Endodermal cell (in vitro differentiated cells): ENCODE data around the gene PRRX2. TPM values are rescaled to one million over a fixed set of nuclear protein-coding genes. Genes with fewer than 3 reads are reported as not detected.
A peak's percentile ranks its signal among the peaks of the same experiment; 100 is the strongest.
"Not testable (repeated sequence)": the region's sequence is repeated elsewhere in the genome, so short reads cannot be mapped to it uniquely, and the experiment has no call there.

Experiments
- DNase-seq: peaks from one replicate; pipeline ENCODE4 v3.0.0-alpha.2; 2017
- H3K27ac ChIP-seq: 2 replicates; pipeline ENCODE4 v1.5.1; 2013; ENCODE audit warnings: mild to moderate bottlenecking, low read depth, low read length, moderate library complexity
- H3K27me3 ChIP-seq: 2 replicates; pipeline ENCODE4 v1.6.1; 2013; ENCODE audit warnings: mild to moderate bottlenecking, low read length, moderate library complexity; ENCODE audit not compliant: insufficient read depth, control insufficient read depth, poor library complexity, severe bottlenecking
- H3K36me3 ChIP-seq: 2 replicates; pipeline ENCODE4 v1.7.0; 2013; ENCODE audit warnings: mild to moderate bottlenecking, low read length, moderate library complexity; ENCODE audit not compliant: control insufficient read depth, insufficient read depth
- H3K4me1 ChIP-seq: one replicate; pipeline ENCODE4 v1.7.0; 2013; ENCODE audit warnings: low read length; ENCODE audit not compliant: control insufficient read depth, insufficient read depth
- H3K4me3 ChIP-seq: 2 replicates; pipeline ENCODE4 v1.5.1; 2013; ENCODE audit warnings: mild to moderate bottlenecking, low read length, moderate library complexity
- H3K9ac ChIP-seq: 2 replicates; pipeline ENCODE4 v1.6.1; 2013; ENCODE audit warnings: mild to moderate bottlenecking, low read length, moderate library complexity; ENCODE audit not compliant: poor library complexity, severe bottlenecking; ENCODE audit errors: extremely low read depth
- H3K9me3 ChIP-seq: 2 replicates; pipeline ENCODE4 v1.6.1; 2013; ENCODE audit warnings: mild to moderate bottlenecking, low read length, moderate library complexity; ENCODE audit not compliant: control insufficient read depth
- H3K27ac Mint-ChIP-seq: 2 replicates; pipeline ENCODE4 v1.8.0; 2020; ENCODE audit warnings: mixed read lengths
- H3K27me3 Mint-ChIP-seq: 2 replicates; pipeline ENCODE4 v1.8.0; 2021; ENCODE audit warnings: mild to moderate bottlenecking, mixed read lengths; ENCODE audit not compliant: insufficient read depth
- H3K36me3 Mint-ChIP-seq: 2 replicates; pipeline ENCODE4 v1.8.0; 2020; ENCODE audit warnings: low read depth, mixed read lengths
- H3K4me1 Mint-ChIP-seq: 2 replicates; pipeline ENCODE4 v1.8.0; 2020; ENCODE audit warnings: mixed read lengths
- H3K4me3 Mint-ChIP-seq: 2 replicates; pipeline ENCODE4 v1.8.0; 2020; ENCODE audit warnings: mild to moderate bottlenecking, moderate library complexity, mixed read lengths
- H3K9me3 Mint-ChIP-seq: 2 replicates; pipeline ENCODE4 v1.8.0; 2020; ENCODE audit warnings: mild to moderate bottlenecking, mixed read lengths
- WGBS, 2 experiments: methylation state at CpG; one replicate each; pipeline versions ENCODE4 v1.1.5 to v1.1.7; 2013; ENCODE audit warnings: missing lambda C conversion rate in 2 of 2, mixed read lengths in 1 of 2; ENCODE audit not compliant: insufficient coverage in 1 of 2, insufficient read length in 1 of 2; 5-methylcytosine and 5-hydroxymethylcytosine counted together
- total RNA-seq, 2 donors: library from RNA; stranded (reverse); fragmentation: NEBNext Ultra II Directional in 1 of 2; extraction: Animal tissue kit (Norgen Biotek cat#: 25700) in 1 of 2; gene quantifications; 2 replicates in 1 of 2; 3 replicates in 1 of 2; pipeline ENCODE4 v1.2.1, GENCODE V29; 2021
- TF ChIP-seq, protein P1 (sequence below): fragments of 200-600 bp; sonication (generic); conservative IDR thresholded peaks from 2 replicates; pipeline ENCODE4 v1.5.0; 2021; ENCODE audit warnings: antibody characterized with exemption, mild to moderate bottlenecking

PRRX2 gene
- total RNA-seq, 2 donors from 2014 or later: 1.0 to 3.8 TPM

DNA sequence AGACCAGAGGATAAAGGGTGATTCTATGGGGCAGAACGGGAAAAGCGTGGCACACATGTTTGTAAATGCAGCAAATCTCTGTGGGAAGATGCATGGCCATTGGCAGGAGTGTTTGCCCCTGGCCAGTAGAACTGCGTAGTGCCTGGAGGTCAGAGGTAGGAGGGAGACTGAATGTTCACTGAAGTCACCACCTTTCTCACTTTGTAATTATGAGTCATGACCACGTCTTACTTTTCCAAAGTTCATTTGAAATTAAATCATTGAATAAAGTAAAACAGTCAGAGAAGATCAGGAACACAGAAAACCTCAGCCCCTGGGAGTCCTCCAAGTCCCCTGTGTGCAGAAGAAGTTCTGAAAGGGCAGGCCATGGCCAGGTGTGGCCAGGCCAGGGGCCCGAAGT is 82.8 kb downstream of the PRRX2 start:
- Histone ChIP-seq H3K4me1 (no peaks in the 10 kb centered on the region), H3K27ac (no peak overlapping the region), H3K4me3 (no peak overlapping the region), H3K9me3 (no peaks in the 10 kb centered on the region), H3K36me3 (no peaks in the 10 kb centered on the region), H3K27me3 (no peaks in the 10 kb centered on the region), H3K9ac (no peak overlapping the region)
- TF ChIP-seq, protein P1, sequence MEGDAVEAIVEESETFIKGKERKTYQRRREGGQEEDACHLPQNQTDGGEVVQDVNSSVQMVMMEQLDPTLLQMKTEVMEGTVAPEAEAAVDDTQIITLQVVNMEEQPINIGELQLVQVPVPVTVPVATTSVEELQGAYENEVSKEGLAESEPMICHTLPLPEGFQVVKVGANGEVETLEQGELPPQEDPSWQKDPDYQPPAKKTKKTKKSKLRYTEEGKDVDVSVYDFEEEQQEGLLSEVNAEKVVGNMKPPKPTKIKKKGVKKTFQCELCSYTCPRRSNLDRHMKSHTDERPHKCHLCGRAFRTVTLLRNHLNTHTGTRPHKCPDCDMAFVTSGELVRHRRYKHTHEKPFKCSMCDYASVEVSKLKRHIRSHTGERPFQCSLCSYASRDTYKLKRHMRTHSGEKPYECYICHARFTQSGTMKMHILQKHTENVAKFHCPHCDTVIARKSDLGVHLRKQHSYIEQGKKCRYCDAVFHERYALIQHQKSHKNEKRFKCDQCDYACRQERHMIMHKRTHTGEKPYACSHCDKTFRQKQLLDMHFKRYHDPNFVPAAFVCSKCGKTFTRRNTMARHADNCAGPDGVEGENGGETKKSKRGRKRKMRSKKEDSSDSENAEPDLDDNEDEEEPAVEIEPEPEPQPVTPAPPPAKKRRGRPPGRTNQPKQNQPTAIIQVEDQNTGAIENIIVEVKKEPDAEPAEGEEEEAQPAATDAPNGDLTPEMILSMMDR: no peak
- H3K4me3 Mint-ChIP-seq: no peak overlapping the region
- peaks cover 10% of the 10 kb centered on the region for H3K4me1 Mint-ChIP-seq
- no peak for DNase-seq
- no peaks in the 10 kb centered on the region for H3K9me3 Mint-ChIP-seq
- WGBS, 2 experiments: 93% methylated on average over 3 to 5 of the region's 5 CpGs
- H3K27ac Mint-ChIP-seq: no peak overlapping the region
- peaks cover 6% of the 10 kb centered on the region for H3K27me3 Mint-ChIP-seq
- no peaks in the 10 kb centered on the region for H3K36me3 Mint-ChIP-seq

DNA sequence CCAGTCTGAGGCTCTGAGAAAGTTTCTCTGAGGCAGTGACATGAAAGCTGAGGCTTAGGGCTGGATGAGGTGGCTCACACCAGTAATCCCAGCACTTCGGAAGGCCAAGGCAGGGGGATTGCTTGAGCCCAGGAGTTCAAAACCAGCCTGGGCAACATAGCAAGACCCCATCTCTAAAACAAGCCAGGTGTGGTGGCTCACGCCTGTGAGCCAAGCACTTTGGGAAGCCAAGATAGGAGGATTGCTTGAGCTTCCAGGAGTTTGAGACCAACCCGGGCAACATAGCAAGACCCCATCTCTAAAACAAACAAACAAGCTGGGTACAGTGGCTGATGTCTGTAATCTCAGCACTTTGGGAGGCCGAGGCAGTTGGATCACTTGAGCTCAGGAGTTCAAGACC is 83.6 kb downstream of the PRRX2 start:
- not testable (repeated sequence) for H3K4me1 ChIP-seq, DNase-seq, H3K36me3 Mint-ChIP-seq, H3K4me3 ChIP-seq, H3K27me3 ChIP-seq, H3K4me3 Mint-ChIP-seq, H3K27ac ChIP-seq, H3K9ac ChIP-seq, H3K9me3 ChIP-seq, H3K27ac Mint-ChIP-seq, H3K36me3 ChIP-seq, H3K9me3 Mint-ChIP-seq
- peaks cover 13% of the 10 kb centered on the region for H3K27me3 Mint-ChIP-seq
- H3K4me1 Mint-ChIP-seq: peaks cover 10% of the 10 kb centered on the region
- WGBS, 2 experiments: 78 to 95% methylated on average over 1 to 4 of the region's 4 CpGs

DNA sequence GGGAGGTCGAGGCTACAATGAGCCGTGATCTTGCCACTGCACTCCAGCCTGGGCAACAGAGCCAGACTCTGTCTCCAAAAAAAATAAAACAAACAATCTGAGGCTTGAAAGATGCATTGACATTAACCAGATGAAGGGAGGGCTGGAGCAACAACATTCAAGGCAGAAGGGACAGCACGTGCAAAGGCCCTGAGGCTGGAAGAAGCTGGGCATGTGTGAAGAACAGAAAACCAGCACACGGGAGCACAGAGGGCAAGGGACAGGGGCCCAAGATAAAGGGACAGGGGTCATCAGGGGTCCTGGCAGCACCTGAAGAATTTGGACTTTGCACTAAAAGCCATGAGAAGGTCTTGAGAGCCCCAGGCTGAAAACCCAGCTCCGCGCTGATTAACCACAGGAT is 84.1 kb downstream of the PRRX2 start:
- H3K9me3 ChIP-seq: no peaks in the 10 kb centered on the region
- no peak overlapping the region for H3K4me3 Mint-ChIP-seq

More for the DNA sequence above, 84.1 kb downstream of the PRRX2 start:
- H3K27ac Mint-ChIP-seq: peak overlapping the region; percentile 10
- 91 to 95% methylated on average over 4 to 6 of the region's 6 CpGs for WGBS, 2 experiments
- peaks cover 15% of the 10 kb centered on the region for H3K27me3 Mint-ChIP-seq
- Histone ChIP-seq H3K9ac (no peak overlapping the region), H3K27me3 (no peaks in the 10 kb centered on the region), H3K4me3 (no peak overlapping the region), H3K4me1 (no peaks in the 10 kb centered on the region), H3K36me3 (no peaks in the 10 kb centered on the region), H3K27ac (no peak overlapping the region)
- TF ChIP-seq, protein P1: no peak
- no peaks in the 10 kb centered on the region for H3K9me3 Mint-ChIP-seq
- H3K4me1 Mint-ChIP-seq: peaks cover 10% of the 10 kb centered on the region
- H3K36me3 Mint-ChIP-seq: no peaks in the 10 kb centered on the region
- DNase-seq: no peak
